Panc1 (cell line): ENCODE measurements around the gene ADGRD1. TPM values are rescaled to one million over a fixed set of nuclear protein-coding genes. Genes with fewer than 3 reads are reported as not detected.

Source experiments
- ATAC-seq: fragments of 200-7000 bp; cut with Tn5 transposase; 2 replicates; pipeline ENCODE4 v1.9.1; 2020; ENCODE audit warnings: mild to moderate bottlenecking, moderate library complexity
- BruUV-seq: library from RNA; stranded (reverse); fragments of 400-500 nt; replicated peaks from 2 replicates; lab custom pipeline; 2021; lab: Mats Ljungman, UMichigan
- CTCF ChIA-PET: fragments of 300-600 bp; sonication (Branson Sonifier 250); formaldehyde crosslinking; loops from one replicate; lab custom pipeline; 2022; ENCODE audit warnings: antibody characterized with exemption; lab: Charles Lee
- POLR2A ChIA-PET: fragments of 300-600 bp; sonication (Branson Sonifier 250); formaldehyde crosslinking; loops from one replicate; lab custom pipeline; 2022; ENCODE audit warnings: antibody characterized with exemption; lab: Charles Lee
- DNase-seq: peaks from one replicate; pipeline ENCODE4 v3.0.0-alpha.2; 2010; ENCODE audit warnings: low read depth, low spot score
- H3K27ac ChIP-seq: 2 replicates; pipeline ENCODE4 v1.5.1; 2011; ENCODE audit warnings: mild to moderate bottlenecking, low read length, inconsistent platforms
- H3K27me3 ChIP-seq: fragments of 200-500 bp; sonication (Bioruptor generic); 2 replicates; pipeline ENCODE4 v1.6.0; 2014; ENCODE audit warnings: low read length, inconsistent platforms; ENCODE audit not compliant: control insufficient read depth, insufficient read depth
- H3K36me3 ChIP-seq: fragments of 200-500 bp; sonication (Bioruptor generic); 2 replicates; pipeline ENCODE4 v1.5.1; 2014; ENCODE audit warnings: inconsistent platforms, mild to moderate bottlenecking, low read length, moderate library complexity; ENCODE audit not compliant: control insufficient read depth, insufficient read depth
- H3K4me1 ChIP-seq: 2 replicates; pipeline ENCODE4 v1.5.1; 2011; ENCODE audit warnings: inconsistent platforms, mild to moderate bottlenecking, low read length, moderate library complexity; ENCODE audit not compliant: control insufficient read depth, insufficient read depth
- H3K4me3 ChIP-seq, 2 experiments: 2 replicates each; pipeline ENCODE4 v1.5.1; 2011 to 2012; ENCODE audit warnings: low read depth in 2 of 2, low read length in 2 of 2, mild to moderate bottlenecking in 2 of 2, inconsistent platforms in 1 of 2, moderate library complexity in 1 of 2
- H3K9me3 ChIP-seq: fragments of 200-500 bp; sonication (Bioruptor generic); 2 replicates; pipeline ENCODE4 v1.5.1; 2014; ENCODE audit warnings: low read depth, mild to moderate bottlenecking, inconsistent platforms, low read length, moderate library complexity; ENCODE audit not compliant: control insufficient read depth, insufficient read depth
- CTCF ChIP-seq: fragments of 450-650 bp; IDR thresholded peaks from 2 replicates; pipeline ENCODE4 v1.5.1; 2017; ENCODE audit warnings: mild to moderate bottlenecking
- POLR2AphosphoS5 ChIP-seq: IDR thresholded peaks from 2 replicates; pipeline ENCODE4 v1.6.1; 2012; ENCODE audit warnings: mild to moderate bottlenecking, low read depth, low read length, moderate library complexity
- REST ChIP-seq, 2 experiments: IDR thresholded peaks; 2 replicates each; pipeline ENCODE4 v1.6.1; 2011 to 2012; ENCODE audit warnings: low read depth in 2 of 2, control low read depth in 1 of 2, low read length in 1 of 2, mild to moderate bottlenecking in 1 of 2, moderate library complexity in 1 of 2; ENCODE audit not compliant: insufficient read depth in 1 of 2
- SIN3A ChIP-seq: IDR thresholded peaks from 2 replicates; pipeline ENCODE4 v1.6.1; 2012; ENCODE audit warnings: low read depth, mild to moderate bottlenecking, low read length, moderate library complexity, borderline replicate concordance; ENCODE audit not compliant: insufficient read depth
- TCF7L2 ChIP-seq: IDR thresholded peaks from 2 replicates; pipeline ENCODE4 v1.6.1; 2011; ENCODE audit warnings: mild to moderate bottlenecking, low read depth, low read length, inconsistent platforms
- in situ Hi-C: cut with HindIII; loops from 2 replicates; pipeline ENCODE4 v1.10.0; 2016; ENCODE audit warnings: low sequenced_read_pairs, low pct_unique_long_range_greater_than_20kb
- intact Hi-C: fragments of 100-400 bp; cut with micrococcal nuclease; formaldehyde crosslinking; loops from one replicate; pipeline ENCODE4 v1.10.0; 2022; ENCODE audit not compliant: unreplicated experiment
- total RNA-seq: library from RNA; stranded (reverse); gene quantifications from one replicate; pipeline ENCODE4 v1.2.1, GENCODE V29; 2021; ENCODE audit not compliant: unreplicated experiment

The ADGRD1 gene
- total RNA-seq, 1 experiment from 2014 or later: 0.21 TPM

DNA sequence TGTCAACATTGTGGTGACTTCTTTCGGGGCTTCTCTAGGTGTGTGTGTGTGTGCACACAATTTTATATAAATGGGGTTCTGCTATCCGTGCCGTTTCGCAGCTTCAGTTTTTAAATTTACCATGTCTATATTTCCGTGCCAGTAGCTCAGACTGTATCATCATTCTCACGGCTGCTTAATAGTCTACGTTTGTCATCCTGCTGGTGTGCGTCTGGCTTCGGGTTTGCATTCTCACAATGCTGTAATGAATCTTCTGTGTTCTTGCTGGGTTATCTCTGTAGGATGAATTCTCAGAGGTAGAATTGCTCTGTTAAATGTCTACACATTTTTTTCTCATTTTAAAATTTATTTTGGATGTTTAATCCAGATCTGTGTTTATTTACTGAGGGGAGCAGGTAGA, 73.6 kb downstream of the ADGRD1 start:
- ATAC-seq (no peak), DNase-seq (no peak)
- H3K27me3 ChIP-seq: peaks cover 3% of the 10 kb centered on the region; the same call in 1 of the 2 replicates
- H3K27ac ChIP-seq: no peak overlapping the region
- no peaks in the 10 kb centered on the region for H3K9me3 ChIP-seq
- no peak for TF ChIP-seq SIN3A
- no peak for TF ChIP-seq TCF7L2
- TF ChIP-seq REST (IDR thresholded peaks at IDR 0.05; ENCODE audit: insufficient read depth in 1 of 2, low read depth in 2 of 2, low read length in 1 of 2): no peak
- no peak for TF ChIP-seq POLR2AphosphoS5
- no peak for TF ChIP-seq CTCF
- no peaks in the 10 kb centered on the region for H3K36me3 ChIP-seq
- ChIA-PET CTCF (no interaction called here), POLR2A (no interaction called here)
- intact Hi-C loops: no loop called here
- BruUV-seq: no TSS peak
- in situ Hi-C loops: no loop called here
- H3K4me3 ChIP-seq: no peak overlapping the region
- H3K4me1 ChIP-seq: no peaks in the 10 kb centered on the region

DNA sequence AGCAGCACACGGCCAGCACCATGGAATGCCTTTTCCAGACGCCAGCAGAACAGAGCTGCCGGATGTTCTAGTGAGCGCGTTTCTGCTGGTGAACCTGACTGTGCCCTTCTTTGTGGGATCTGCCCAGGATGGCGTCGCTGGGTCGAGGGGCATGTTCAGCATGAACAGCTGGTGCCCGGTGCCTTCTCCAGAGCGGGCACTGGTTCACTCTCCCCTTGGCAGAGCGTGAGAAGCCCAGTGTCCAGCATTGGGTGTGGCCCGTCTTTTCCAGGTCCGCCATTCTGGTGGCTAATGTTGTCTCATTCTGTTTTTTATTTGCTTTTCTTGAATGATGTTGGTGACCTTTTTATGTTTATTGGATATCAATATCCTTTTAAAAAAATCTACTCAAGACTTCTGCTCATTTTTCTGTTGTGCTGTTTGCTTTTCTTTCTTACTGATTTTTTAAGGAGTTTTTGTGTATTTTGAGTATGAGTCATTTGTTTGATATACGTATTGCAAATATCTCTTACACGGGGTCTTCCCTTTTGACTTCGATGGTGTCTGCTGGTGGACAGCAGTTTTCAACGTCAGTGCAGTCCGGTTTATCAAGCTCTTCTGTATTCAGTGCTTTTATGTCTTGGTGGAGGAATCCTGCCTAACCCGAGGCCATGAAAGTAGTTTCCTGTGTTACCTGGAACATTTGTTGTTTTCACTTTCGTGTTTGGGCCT, 74.3 kb downstream of the ADGRD1 start:
- in situ Hi-C loops: no loop called here
- DNase-seq (no peak), ATAC-seq (no peak)
- ChIA-PET POLR2A (no interaction called here), CTCF (no interaction called here)
- no peaks in the 10 kb centered on the region for H3K9me3 ChIP-seq
- no peaks in the 10 kb centered on the region for H3K36me3 ChIP-seq
- TF ChIP-seq POLR2AphosphoS5: no peak
- TF ChIP-seq TCF7L2: no peak
- TF ChIP-seq SIN3A: no peak
- TF ChIP-seq REST (IDR thresholded peaks at IDR 0.05; ENCODE audit: insufficient read depth in 1 of 2, low read depth in 2 of 2, low read length in 1 of 2): no peak
- TF ChIP-seq CTCF: no peak
- H3K4me3 ChIP-seq: no peak overlapping the region
- BruUV-seq: no TSS peak
- no peaks in the 10 kb centered on the region for H3K4me1 ChIP-seq
- H3K27me3 ChIP-seq: peaks cover under 1% of the 10 kb centered on the region; the same call in 1 of the 2 replicates
- H3K27ac ChIP-seq: no peak overlapping the region
- intact Hi-C loops: no loop called here
